HG03469 (cell line): Measurements from ENCODE around the gene CARS2.
"Not testable (repeated sequence)": the region's sequence is repeated elsewhere in the genome, so short reads cannot be mapped to it uniquely, and the experiment has no call there.

Source experiments
- ATAC-seq: cut with Tn5 transposase; IDR thresholded peaks from one replicate; pipeline ENCODE4 v1.9.1; 2021; ENCODE audit warnings: mild to moderate bottlenecking, moderate library complexity, moderate number of reproducible peaks; ENCODE audit not compliant: unreplicated experiment

Gene CARS2

GRCh38 chr13:110712081-110712848 lies 6.3 kb upstream of the CARS2 start:
- ATAC-seq = peak; percentile 17

- ATAC-seq = peak; percentile 1
Observed at GRCh38 chr13:110706570-110707372, 855 bp upstream of the CARS2 start.

- ATAC-seq = no peak
Observed at GRCh38 chr13:110705356-110705825, 525 bp downstream of the CARS2 start.

- no peak for ATAC-seq
Observed at GRCh38 chr13:110702591-110703526, 3.1 kb downstream of the CARS2 start.

- no peak for ATAC-seq
Observed at GRCh38 chr13:110702089-110702488, 3.8 kb downstream of the CARS2 start.

GRCh38 chr13:110701061-110701460 lies 4.9 kb downstream of the CARS2 start:
- ATAC-seq = not testable (repeated sequence)

- no peak for ATAC-seq
Observed at GRCh38 chr13:110700641-110701040, 5.3 kb downstream of the CARS2 start.

GRCh38 chr13:110700186-110700585 lies 5.7 kb downstream of the CARS2 start:
- no peak for ATAC-seq

- no peak for ATAC-seq
Observed at GRCh38 chr13:110699148-110700145, 6.5 kb downstream of the CARS2 start.

GRCh38 chr13:110698689-110699088 lies 7.2 kb downstream of the CARS2 start:
- ATAC-seq = no peak

GRCh38 chr13:110697842-110698241 lies 8.1 kb downstream of the CARS2 start:
- no peak for ATAC-seq

GRCh38 chr13:110696776-110697175 lies 9.1 kb downstream of the CARS2 start:
- ATAC-seq = no peak

GRCh38 chr13:110695774-110696173 lies 10.1 kb downstream of the CARS2 start:
- ATAC-seq = not testable (repeated sequence)

- no peak for ATAC-seq
Observed at GRCh38 chr13:110690516-110690915, 15.4 kb downstream of the CARS2 start.

- ATAC-seq = no peak
Observed at GRCh38 chr13:110689711-110690110, 16.2 kb downstream of the CARS2 start.

GRCh38 chr13:110689041-110689440 lies 16.9 kb downstream of the CARS2 start:
- ATAC-seq = no peak

GRCh38 chr13:110687736-110688135 lies 18.2 kb downstream of the CARS2 start:
- ATAC-seq = no peak

GRCh38 chr13:110685305-110686020 lies 20.5 kb downstream of the CARS2 start:
- no peak for ATAC-seq
